Loucy (cell line): ENCODE measurements around the gene RNF130.

ENCODE experiments used
- CTCF ChIP-seq: fragments of 200-600 bp; sonication (generic); conservative IDR thresholded peaks from 2 replicates; pipeline ENCODE4 v1.5.1; 2014; ENCODE audit warnings: mild to moderate bottlenecking, antibody characterized with exemption, low read length
- EZH2phosphoT487 ChIP-seq: fragments of 200-600 bp; IDR thresholded peaks from 2 replicates; pipeline ENCODE4 v1.6.1; 2018; ENCODE audit warnings: antibody characterized with exemption, mild to moderate bottlenecking, moderate library complexity, borderline replicate concordance

GRCh38 chr5:180070756-180071530 is 616 bp downstream of the RNF130 start:
- TF ChIP-seq CTCF (no peak), EZH2phosphoT487 (no peak)
